Measurements from ENCODE around the gene PCBP3.

DNA sequence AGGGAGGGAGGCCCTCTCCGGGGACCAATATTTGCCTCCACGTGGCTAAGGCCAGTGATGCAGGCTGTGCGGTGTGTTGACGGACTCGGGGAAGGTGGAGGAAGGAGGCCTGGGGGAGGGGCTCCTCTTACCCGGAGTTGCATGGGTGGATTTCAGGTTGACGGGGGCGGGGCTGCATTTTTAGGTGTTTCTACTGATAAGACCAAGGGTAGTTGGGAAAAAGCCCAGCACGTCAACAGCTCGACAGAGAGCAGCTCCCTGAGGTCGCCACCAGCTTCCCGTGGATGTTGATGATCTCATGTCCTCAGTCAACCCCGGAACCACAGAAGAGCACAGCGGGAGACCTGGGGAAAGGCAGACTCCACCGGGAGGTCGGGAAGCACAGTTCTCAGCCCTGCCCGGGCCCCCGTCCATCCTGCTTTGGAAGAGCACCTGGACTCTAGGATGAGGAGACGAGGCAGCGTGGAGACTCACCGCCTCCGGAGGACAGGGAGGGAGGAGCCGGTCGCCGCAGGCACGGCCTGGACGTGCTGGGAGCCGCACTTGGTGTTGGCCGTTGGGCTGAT, 305.1 kb downstream of the PCBP3 start:
- TF ChIP-seq, protein P1, sequence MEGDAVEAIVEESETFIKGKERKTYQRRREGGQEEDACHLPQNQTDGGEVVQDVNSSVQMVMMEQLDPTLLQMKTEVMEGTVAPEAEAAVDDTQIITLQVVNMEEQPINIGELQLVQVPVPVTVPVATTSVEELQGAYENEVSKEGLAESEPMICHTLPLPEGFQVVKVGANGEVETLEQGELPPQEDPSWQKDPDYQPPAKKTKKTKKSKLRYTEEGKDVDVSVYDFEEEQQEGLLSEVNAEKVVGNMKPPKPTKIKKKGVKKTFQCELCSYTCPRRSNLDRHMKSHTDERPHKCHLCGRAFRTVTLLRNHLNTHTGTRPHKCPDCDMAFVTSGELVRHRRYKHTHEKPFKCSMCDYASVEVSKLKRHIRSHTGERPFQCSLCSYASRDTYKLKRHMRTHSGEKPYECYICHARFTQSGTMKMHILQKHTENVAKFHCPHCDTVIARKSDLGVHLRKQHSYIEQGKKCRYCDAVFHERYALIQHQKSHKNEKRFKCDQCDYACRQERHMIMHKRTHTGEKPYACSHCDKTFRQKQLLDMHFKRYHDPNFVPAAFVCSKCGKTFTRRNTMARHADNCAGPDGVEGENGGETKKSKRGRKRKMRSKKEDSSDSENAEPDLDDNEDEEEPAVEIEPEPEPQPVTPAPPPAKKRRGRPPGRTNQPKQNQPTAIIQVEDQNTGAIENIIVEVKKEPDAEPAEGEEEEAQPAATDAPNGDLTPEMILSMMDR (IDR thresholded peaks at IDR 0.05), result no peak
- TF ChIP-seq POLR2A (IDR thresholded peaks at IDR 0.05), result no peak
